GM21381 (cell line): Measurements from ENCODE around the gene TBC1D16.

Source experiments
- ATAC-seq: cut with Tn5 transposase; IDR thresholded peaks from one replicate; pipeline ENCODE4 v1.9.1; 2021; ENCODE audit warnings: mild to moderate bottlenecking, moderate library complexity; ENCODE audit not compliant: unreplicated experiment

Gene TBC1D16

DNA sequence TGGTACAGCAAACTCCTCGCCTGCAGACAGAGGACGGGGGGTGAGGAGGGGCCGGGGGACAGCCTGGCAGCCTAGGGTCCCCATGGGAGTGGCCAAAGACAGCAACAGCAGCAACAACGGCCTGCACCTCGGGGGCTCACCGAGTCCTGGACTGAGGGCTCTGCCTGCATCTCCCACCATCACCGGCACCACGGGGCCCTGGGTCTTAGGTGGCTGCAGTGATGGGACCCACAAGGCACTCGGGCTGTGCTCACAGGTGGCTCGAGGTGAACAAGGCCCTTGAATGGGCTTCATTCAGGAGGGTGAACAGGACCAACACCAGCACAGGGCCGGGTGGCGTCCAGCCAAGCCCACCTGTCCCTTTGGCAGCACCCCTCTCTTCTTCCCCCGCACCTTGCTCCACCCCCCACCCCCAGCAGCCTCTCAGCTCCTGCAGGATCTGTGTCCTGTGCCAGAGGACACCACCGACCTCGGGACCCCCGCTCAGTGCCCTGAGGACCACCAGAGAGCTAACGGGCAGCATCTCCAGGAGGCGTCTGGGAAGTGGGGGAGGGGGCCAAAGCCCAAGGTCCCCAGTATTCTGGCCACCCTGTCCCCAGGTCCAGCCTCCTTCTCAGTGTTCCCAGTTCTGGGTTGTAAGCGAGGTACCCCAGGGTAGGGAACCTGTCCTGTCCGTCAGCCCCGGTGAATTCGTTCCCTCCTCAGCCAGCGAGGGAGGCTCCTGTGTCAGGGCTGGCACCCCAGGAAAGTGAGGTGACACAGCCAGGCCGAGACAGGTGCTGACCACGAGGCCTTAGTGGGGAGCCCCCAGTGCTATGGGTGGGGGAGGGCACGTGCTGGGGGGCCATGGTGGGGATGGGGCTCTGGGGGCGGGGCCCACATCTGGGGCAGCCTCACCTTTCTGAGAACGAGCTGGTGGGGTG lies 94.3 kb downstream of the TBC1D16 start:
- no peak for ATAC-seq

DNA sequence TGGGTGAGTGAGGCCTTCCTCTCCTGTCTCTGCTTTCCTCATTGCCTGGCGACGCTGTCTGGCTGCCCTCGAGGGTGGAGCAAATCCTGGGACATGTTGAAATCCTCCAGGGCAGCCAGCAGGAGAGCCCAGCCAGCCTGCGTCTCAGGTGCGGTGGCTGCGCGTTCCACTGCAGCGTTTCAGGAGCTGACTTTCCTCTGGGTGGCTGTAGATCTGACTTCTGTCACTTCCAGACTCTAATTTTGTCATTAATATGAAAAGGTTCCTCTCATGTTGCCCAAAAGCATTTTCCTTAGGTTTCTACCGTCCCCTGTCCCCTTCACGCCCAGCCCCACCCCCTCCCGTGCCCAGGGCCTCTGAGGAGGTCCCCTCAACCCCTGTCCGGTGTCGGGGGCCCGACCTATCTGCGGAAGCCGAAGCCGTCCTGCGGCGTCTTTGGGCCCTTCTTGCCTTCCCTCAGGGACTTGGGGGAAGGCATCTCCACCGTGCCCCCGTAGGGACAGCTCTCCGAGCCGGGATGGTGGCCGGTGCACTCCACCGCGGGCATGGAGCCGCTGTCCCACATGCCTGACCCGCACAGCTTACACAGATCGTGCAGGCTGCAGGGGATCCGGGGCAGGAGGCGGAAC lies 95.1 kb downstream of the TBC1D16 start:
- ATAC-seq, result no peak

DNA sequence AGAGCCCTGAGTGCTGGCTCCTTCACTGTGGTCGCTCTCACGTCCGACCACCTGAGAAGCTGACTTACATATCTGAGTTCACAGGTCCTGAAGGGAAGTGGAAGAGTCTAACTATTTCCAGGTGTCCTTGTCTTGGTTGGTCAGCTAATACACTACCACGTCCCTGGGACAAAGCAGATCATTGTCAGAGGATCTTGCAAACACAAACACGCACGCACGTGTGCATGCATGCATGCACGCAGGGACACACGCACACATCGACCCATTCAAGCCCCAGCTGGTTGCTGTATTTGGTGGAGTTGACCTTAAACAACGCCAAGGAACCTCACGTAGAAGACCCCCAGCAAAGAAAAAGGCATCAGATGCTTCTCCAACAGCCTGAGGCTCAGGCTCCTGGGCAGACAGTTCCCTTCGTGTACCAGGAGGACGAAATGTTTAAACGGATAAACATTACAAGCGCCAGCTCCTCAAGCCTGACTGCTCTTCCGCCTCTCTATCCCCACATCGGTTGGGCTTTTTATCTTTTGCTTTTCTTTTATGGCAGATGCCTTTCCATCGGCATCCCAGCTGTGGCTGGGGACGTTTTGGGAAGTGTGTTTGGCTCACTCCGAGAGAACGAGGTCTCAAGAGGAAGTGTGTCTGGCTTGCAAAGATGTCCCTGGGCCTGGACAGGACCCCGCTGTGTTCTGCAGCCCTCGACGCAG lies 95.8 kb downstream of the TBC1D16 start:
- no peak for ATAC-seq

DNA sequence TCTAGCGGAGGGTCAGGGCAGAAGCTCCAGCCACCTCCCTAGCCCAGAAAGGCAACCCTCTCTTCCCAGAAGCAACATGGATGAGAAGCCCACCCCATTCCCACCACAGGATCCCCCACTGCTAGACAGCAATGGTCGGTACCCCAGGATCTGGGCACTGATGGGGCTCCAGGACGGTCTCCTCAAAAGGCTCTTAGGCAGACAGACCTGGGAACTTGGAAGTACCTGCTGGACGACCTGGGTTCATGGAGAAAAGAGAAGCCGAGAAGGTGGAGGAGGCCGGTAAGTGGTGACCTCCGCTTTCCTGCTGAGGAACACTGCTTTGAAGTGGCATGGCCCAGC lies 96.6 kb downstream of the TBC1D16 start:
- ATAC-seq, result no peak

- ATAC-seq, result no peak
Measured at GRCh38 chr17:79938336-79939093, 97.2 kb downstream of the TBC1D16 start.

GRCh38 chr17:79937391-79938335 lies 98.0 kb downstream of the TBC1D16 start:
- no peak for ATAC-seq

- no peak for ATAC-seq
Measured at GRCh38 chr17:79936641-79937381, 98.9 kb downstream of the TBC1D16 start.

DNA sequence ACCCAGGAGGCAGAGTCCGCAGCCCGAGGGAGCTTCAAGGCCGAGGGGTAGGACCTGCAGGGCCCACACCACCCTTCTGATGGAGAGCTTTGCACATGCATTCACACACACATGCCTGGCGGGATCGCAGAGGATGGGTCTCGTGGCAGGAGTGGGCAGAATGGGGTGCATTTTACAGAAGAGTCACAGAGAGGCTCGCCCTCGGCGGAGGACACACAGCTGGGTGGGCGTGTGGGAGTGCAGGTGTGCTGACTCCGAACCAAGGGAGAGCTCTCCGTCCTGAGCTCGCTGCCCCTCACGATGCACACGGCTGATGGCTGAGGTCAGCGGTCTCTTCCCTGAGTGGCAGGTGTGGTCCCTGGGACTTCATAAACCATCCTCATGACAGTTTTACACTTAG lies 99.6 kb downstream of the TBC1D16 start:
- ATAC-seq, result no peak

- no peak for ATAC-seq
Measured at GRCh38 chr17:79935197-79935885, 100.3 kb downstream of the TBC1D16 start.

- ATAC-seq, result no peak
Measured at GRCh38 chr17:79934653-79934970, 101.1 kb downstream of the TBC1D16 start.

- no peak for ATAC-seq
Measured at GRCh38 chr17:79933863-79934652, 101.6 kb downstream of the TBC1D16 start.

DNA sequence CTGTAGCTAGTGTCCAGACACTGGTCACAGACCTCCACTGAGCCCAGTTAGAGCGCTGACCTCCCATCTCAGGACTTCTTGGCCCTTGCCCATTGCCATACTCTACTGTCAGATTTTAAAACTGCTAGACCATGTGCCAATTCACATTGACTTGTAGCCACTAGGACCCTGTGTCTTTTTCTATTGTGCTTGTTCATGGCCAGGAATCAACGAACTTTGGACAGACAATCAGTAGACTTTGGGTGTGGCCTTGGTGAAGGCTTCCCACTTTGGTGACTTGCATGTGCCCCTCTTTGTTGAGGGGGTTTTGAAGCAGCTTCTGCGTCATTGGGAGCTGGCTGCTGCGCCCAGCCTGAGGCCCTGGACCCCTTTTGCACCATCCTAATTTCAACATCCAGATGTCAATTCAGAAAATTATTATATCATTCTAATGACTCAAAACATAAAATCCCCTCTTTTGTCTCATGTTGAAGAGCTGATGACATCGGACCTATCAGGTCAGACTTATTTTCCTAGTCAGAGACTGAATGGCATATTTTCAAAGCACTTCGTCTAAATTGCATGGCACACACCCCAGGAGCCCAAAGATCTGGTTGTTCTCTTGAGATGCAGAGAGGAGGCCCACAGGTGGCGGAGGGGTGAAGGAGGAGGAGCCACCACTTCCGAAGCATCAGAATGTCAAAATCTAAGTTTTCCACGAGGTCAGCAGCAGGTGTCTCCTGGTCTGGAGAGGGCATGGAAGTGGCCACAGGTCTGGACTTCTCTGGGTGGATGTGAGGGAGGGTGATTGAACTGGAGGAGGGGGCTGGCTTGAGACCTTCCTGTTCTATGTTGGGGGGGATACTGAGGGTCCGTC lies 103.0 kb downstream of the TBC1D16 start:
- ATAC-seq, result no peak

DNA sequence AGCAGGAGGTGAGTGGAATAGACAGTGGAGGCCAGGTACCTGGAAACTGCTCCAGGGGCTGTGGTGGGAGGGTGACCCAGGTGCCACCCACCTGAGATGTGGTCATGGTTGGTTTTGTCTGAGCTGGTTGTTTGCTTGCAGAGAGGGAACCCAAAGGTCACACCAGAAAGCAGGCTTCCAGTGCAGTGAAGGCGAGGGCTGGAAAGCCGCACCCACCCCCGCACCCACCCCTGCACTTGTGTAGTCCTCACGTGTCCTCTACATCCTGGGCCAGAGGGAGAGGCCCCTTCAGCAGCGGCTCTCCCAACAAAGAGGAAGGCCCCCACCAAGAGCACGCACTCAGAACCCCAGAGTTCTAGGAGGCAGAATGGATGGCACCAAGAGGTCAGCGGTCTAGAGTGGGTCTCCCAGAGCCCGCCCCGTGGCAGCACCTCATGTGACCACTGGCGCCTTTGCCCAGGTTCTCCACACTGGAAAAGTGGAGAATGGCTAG lies 103.8 kb downstream of the TBC1D16 start:
- no peak for ATAC-seq

DNA sequence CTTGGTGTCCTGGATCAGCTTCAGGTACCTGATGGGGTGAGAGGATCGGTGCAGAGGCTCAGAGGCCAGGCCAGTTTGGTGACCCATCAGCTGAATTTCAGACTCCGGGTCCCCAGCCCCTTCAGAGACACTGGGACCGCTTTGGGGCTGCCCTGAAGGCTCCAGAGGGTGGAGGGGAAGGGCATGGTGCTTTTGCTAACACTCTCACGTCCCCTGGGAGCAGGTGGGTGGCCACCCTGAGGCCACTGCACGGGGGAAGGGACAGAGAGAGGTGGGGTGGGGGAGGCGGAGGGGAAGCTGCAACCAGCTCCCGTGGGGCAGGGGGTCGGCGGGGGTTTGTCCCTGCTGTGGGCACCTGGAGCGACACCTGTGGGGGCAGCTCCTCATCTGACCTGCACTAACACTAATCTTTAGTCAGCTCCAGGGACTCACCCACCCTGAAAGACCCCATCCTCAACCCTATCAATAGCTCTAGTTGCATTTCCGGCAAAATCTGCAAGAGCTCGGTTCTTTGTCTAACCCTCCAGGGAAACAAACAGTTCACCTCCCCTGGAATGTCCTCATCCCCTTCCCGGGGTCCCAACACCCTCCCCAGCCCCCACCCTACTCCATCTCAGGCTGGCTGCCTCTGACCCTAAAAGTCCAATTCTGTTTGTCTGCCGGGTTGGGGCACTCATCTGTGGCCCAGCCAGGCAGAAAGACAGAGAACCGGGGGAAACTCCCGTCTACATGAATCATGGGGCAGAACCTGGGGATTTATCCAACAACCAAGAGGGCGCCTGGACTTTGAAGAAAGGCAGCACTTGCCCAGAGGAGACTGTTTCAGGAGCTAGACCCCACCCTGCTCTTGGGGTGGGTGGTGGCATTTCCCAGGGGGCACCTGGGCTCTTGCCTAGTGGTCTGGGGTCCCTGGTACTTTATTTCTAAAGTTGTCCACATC lies 104.5 kb downstream of the TBC1D16 start:
- no peak for ATAC-seq

DNA sequence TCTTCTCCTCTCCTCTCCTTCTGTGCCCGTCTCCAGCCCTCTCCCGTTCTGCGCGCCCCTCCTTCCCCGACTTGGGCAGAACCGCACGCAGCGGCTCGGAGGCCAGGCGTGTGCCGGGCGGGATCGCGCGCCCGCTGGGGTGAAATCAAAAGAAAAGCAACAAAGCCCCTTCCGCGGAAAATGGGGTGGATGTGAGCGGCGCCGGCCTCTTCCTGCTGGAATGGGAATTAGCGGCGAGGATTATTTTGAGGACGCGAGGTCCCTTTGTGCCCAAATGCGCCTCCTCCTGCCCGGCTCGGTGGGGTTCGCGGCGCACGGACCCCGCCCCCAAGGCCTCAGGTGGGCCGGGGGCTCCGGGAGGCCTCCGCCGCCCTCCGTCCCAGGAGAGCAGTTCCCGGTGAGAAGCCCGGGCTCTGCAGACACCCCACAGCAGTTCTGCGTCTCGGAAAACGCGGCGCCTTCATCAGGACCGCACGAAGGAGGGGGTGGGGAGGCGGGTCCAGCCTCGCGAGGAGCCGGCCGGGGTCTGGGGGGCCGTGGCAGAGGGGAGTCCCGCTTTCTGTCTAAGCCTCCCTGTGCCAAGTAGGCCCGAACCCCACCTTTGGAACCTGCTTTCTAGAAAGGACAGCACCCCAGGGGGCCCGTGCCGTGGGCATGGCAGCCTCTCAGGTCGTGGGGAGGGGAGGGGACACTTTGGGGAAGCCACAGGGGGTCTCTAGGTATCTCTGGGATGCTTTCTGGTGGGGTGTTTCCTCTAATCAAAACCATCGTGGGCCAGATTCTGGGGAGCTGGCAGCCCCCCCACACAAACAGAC lies 105.4 kb downstream of the TBC1D16 start:
- ATAC-seq, result no peak
